ENCODE data around the gene KCNK3. TPM values are rescaled to one million over a fixed set of nuclear protein-coding genes. Genes with fewer than 3 reads are reported as not detected.

Gene KCNK3
- total and polyA plus RNA-seq, 4 donors: 6.7 to 29.9 (median 20.0) TPM

GRCh38 chr2:26763019-26763418 lies 70.5 kb downstream of the KCNK3 start:
- WGBS, 2 donors: 93 to 96% methylated on average over 10 of the region's 10 CpGs
- DNase-seq (no peak), ATAC-seq (ENCODE audit: insufficient read depth, low FRiP score) (no peak)
- TF ChIP-seq CTCF (IDR thresholded peaks at IDR 0.05; ENCODE audit: control extremely low read depth, extremely low read depth): no peak
- H3K4me1 ChIP-seq (ENCODE audit: control insufficient read depth in 5 of 5, insufficient read depth in 5 of 5, low read length in 5 of 5): peaks cover 0 to 23% (median 7%) of the 10 kb centered on the region in 5 donors
- H3K36me3 ChIP-seq (ENCODE audit: control insufficient read depth in 4 of 4, insufficient read depth in 4 of 4, low read length in 4 of 4): no peaks in the 10 kb centered on the region
- H3K9me3 ChIP-seq (ENCODE audit: control insufficient read depth in 4 of 4, insufficient read depth in 3 of 4, low read length in 3 of 4): no peaks in the 10 kb centered on the region
- H3K9ac ChIP-seq (ENCODE audit: insufficient read depth in 1 of 2, low read length in 2 of 2): no peak overlapping the region
- H3K27ac ChIP-seq (ENCODE audit: low read depth in 1 of 2, low read length in 1 of 2): no peak overlapping the region
- no peak overlapping the region for H3K4me3 ChIP-seq
- no peaks in the 10 kb centered on the region for H3K27me3 ChIP-seq (ENCODE audit: control insufficient read depth in 3 of 3, insufficient read depth in 3 of 3, low read length in 2 of 3)

- Histone ChIP-seq H3K9ac (ENCODE audit: insufficient read depth in 1 of 2, low read length in 2 of 2) (peak within 1 kb of the TSS; percentile 42 to 70), H3K4me1 (ENCODE audit: control insufficient read depth in 5 of 5, insufficient read depth in 5 of 5, low read length in 5 of 5) (peaks cover 0 to 22% (median 5%) of the 10 kb centered on the region in 5 donors), H3K4me3 (peak within 1 kb of the TSS; percentile 97), H3K36me3 (ENCODE audit: control insufficient read depth in 4 of 4, insufficient read depth in 4 of 4, low read length in 4 of 4) (peaks cover 0 to 3% (median 0%) of the 10 kb centered on the region in 4 donors), H3K9me3 (ENCODE audit: control insufficient read depth in 4 of 4, insufficient read depth in 3 of 4, low read length in 3 of 4) (no peaks in the 10 kb centered on the region), H3K27ac (ENCODE audit: low read depth in 1 of 2, low read length in 1 of 2) (peak within 1 kb of the TSS; percentile 92 to 98), H3K27me3 (ENCODE audit: control insufficient read depth in 3 of 3, insufficient read depth in 3 of 3, low read length in 2 of 3) (no peaks in the 10 kb centered on the region)
- WGBS, 2 donors: 0 to 3% methylated on average over 63 to 68 of the region's 68 CpGs
- ATAC-seq (ENCODE audit: insufficient read depth, low FRiP score) (peak; percentile 88), DNase-seq (peak; percentile 85 to 89 (median 87))
- no peak for TF ChIP-seq CTCF (IDR thresholded peaks at IDR 0.05; ENCODE audit: control extremely low read depth, extremely low read depth)
These were observed 71.8 kb downstream of the KCNK3 start, which contains the start of gene SLC35F6 for GRCh38 chr2:26764078-26764887. Gene SLC35F6 (plus strand): TSS chr2:26764284. CDS start chr2:26764350, 66 bp downstream.

GRCh38 chr2:26764906-26765305 lies 72.4 kb downstream of the KCNK3 start:
- H3K36me3 ChIP-seq (ENCODE audit: control insufficient read depth in 4 of 4, insufficient read depth in 4 of 4, low read length in 4 of 4): peaks cover 0 to 3% (median 0%) of the 10 kb centered on the region in 4 donors
- TF ChIP-seq CTCF (IDR thresholded peaks at IDR 0.05; ENCODE audit: control extremely low read depth, extremely low read depth): no peak
- peaks cover 0 to 25% (median 5%) of the 10 kb centered on the region in 5 donors for H3K4me1 ChIP-seq (ENCODE audit: control insufficient read depth in 5 of 5, insufficient read depth in 5 of 5, low read length in 5 of 5)
- H3K4me3 ChIP-seq: peak overlapping the region; percentile 97
- ATAC-seq (ENCODE audit: insufficient read depth, low FRiP score): no peak
- no peak for DNase-seq
- WGBS, 2 donors: 27 to 66% methylated on average over 3 of the region's 3 CpGs
- peak overlapping the region; percentile 42 to 70 for H3K9ac ChIP-seq (ENCODE audit: insufficient read depth in 1 of 2, low read length in 2 of 2)
- no peaks in the 10 kb centered on the region for H3K9me3 ChIP-seq (ENCODE audit: control insufficient read depth in 4 of 4, insufficient read depth in 3 of 4, low read length in 3 of 4)
- no peaks in the 10 kb centered on the region for H3K27me3 ChIP-seq (ENCODE audit: control insufficient read depth in 3 of 3, insufficient read depth in 3 of 3, low read length in 2 of 3)
- peak overlapping the region; percentile 92 to 98 for H3K27ac ChIP-seq (ENCODE audit: low read depth in 1 of 2, low read length in 1 of 2)

All from lung (tissue), 12 donors.